ENCODE measurements around the gene SPATA16.

DNA sequence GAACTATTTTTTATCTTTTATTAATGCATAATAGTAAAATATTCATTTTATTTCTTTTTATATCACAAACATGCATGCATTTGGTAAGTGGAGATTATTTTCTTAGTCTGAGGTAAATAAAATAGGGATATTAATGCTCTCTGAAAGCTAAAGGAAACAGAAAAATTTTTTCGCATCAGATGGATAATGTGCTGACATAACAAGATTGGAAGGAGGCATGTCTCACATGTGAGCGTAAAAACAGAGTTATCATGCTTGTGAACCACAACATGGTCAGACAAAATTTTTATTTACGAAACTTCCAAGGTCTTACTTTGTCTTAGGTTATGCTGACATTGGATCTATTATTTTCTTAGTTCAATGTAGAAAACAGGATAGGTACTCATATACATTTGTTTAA lies 166.1 kb downstream of the SPATA16 start:
- TF ChIP-seq, protein P1, sequence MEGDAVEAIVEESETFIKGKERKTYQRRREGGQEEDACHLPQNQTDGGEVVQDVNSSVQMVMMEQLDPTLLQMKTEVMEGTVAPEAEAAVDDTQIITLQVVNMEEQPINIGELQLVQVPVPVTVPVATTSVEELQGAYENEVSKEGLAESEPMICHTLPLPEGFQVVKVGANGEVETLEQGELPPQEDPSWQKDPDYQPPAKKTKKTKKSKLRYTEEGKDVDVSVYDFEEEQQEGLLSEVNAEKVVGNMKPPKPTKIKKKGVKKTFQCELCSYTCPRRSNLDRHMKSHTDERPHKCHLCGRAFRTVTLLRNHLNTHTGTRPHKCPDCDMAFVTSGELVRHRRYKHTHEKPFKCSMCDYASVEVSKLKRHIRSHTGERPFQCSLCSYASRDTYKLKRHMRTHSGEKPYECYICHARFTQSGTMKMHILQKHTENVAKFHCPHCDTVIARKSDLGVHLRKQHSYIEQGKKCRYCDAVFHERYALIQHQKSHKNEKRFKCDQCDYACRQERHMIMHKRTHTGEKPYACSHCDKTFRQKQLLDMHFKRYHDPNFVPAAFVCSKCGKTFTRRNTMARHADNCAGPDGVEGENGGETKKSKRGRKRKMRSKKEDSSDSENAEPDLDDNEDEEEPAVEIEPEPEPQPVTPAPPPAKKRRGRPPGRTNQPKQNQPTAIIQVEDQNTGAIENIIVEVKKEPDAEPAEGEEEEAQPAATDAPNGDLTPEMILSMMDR (conservative IDR thresholded peaks at IDR 0.05; ENCODE audit: low read depth in 2 of 2), result no peak
- TF ChIP-seq, protein P2, sequence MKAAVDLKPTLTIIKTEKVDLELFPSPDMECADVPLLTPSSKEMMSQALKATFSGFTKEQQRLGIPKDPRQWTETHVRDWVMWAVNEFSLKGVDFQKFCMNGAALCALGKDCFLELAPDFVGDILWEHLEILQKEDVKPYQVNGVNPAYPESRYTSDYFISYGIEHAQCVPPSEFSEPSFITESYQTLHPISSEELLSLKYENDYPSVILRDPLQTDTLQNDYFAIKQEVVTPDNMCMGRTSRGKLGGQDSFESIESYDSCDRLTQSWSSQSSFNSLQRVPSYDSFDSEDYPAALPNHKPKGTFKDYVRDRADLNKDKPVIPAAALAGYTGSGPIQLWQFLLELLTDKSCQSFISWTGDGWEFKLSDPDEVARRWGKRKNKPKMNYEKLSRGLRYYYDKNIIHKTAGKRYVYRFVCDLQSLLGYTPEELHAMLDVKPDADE (IDR thresholded peaks at IDR 0.05), result no peak
- no peak for TF ChIP-seq CREB1 (CRISPR knock-in tag; IDR thresholded peaks at IDR 0.05; ENCODE audit: low read depth)
- TF ChIP-seq EZH2 (IDR thresholded peaks at IDR 0.05; ENCODE audit: low read depth, unreplicated experiment), result no peak
- no peak for TF ChIP-seq POLR2AphosphoS5 (IDR thresholded peaks at IDR 0.05; ENCODE audit: low read depth)
- TF ChIP-seq JUNB (IDR thresholded peaks at IDR 0.05; ENCODE audit: unreplicated experiment), result no peak
- TF ChIP-seq, protein P3, sequence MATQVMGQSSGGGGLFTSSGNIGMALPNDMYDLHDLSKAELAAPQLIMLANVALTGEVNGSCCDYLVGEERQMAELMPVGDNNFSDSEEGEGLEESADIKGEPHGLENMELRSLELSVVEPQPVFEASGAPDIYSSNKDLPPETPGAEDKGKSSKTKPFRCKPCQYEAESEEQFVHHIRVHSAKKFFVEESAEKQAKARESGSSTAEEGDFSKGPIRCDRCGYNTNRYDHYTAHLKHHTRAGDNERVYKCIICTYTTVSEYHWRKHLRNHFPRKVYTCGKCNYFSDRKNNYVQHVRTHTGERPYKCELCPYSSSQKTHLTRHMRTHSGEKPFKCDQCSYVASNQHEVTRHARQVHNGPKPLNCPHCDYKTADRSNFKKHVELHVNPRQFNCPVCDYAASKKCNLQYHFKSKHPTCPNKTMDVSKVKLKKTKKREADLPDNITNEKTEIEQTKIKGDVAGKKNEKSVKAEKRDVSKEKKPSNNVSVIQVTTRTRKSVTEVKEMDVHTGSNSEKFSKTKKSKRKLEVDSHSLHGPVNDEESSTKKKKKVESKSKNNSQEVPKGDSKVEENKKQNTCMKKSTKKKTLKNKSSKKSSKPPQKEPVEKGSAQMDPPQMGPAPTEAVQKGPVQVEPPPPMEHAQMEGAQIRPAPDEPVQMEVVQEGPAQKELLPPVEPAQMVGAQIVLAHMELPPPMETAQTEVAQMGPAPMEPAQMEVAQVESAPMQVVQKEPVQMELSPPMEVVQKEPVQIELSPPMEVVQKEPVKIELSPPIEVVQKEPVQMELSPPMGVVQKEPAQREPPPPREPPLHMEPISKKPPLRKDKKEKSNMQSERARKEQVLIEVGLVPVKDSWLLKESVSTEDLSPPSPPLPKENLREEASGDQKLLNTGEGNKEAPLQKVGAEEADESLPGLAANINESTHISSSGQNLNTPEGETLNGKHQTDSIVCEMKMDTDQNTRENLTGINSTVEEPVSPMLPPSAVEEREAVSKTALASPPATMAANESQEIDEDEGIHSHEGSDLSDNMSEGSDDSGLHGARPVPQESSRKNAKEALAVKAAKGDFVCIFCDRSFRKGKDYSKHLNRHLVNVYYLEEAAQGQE (IDR thresholded peaks at IDR 0.05; ENCODE audit: unreplicated experiment), result no peak
- no peak for TF ChIP-seq ZNF114 (CRISPR knock-in tag; IDR thresholded peaks at IDR 0.05)
- TF ChIP-seq, protein P4, sequence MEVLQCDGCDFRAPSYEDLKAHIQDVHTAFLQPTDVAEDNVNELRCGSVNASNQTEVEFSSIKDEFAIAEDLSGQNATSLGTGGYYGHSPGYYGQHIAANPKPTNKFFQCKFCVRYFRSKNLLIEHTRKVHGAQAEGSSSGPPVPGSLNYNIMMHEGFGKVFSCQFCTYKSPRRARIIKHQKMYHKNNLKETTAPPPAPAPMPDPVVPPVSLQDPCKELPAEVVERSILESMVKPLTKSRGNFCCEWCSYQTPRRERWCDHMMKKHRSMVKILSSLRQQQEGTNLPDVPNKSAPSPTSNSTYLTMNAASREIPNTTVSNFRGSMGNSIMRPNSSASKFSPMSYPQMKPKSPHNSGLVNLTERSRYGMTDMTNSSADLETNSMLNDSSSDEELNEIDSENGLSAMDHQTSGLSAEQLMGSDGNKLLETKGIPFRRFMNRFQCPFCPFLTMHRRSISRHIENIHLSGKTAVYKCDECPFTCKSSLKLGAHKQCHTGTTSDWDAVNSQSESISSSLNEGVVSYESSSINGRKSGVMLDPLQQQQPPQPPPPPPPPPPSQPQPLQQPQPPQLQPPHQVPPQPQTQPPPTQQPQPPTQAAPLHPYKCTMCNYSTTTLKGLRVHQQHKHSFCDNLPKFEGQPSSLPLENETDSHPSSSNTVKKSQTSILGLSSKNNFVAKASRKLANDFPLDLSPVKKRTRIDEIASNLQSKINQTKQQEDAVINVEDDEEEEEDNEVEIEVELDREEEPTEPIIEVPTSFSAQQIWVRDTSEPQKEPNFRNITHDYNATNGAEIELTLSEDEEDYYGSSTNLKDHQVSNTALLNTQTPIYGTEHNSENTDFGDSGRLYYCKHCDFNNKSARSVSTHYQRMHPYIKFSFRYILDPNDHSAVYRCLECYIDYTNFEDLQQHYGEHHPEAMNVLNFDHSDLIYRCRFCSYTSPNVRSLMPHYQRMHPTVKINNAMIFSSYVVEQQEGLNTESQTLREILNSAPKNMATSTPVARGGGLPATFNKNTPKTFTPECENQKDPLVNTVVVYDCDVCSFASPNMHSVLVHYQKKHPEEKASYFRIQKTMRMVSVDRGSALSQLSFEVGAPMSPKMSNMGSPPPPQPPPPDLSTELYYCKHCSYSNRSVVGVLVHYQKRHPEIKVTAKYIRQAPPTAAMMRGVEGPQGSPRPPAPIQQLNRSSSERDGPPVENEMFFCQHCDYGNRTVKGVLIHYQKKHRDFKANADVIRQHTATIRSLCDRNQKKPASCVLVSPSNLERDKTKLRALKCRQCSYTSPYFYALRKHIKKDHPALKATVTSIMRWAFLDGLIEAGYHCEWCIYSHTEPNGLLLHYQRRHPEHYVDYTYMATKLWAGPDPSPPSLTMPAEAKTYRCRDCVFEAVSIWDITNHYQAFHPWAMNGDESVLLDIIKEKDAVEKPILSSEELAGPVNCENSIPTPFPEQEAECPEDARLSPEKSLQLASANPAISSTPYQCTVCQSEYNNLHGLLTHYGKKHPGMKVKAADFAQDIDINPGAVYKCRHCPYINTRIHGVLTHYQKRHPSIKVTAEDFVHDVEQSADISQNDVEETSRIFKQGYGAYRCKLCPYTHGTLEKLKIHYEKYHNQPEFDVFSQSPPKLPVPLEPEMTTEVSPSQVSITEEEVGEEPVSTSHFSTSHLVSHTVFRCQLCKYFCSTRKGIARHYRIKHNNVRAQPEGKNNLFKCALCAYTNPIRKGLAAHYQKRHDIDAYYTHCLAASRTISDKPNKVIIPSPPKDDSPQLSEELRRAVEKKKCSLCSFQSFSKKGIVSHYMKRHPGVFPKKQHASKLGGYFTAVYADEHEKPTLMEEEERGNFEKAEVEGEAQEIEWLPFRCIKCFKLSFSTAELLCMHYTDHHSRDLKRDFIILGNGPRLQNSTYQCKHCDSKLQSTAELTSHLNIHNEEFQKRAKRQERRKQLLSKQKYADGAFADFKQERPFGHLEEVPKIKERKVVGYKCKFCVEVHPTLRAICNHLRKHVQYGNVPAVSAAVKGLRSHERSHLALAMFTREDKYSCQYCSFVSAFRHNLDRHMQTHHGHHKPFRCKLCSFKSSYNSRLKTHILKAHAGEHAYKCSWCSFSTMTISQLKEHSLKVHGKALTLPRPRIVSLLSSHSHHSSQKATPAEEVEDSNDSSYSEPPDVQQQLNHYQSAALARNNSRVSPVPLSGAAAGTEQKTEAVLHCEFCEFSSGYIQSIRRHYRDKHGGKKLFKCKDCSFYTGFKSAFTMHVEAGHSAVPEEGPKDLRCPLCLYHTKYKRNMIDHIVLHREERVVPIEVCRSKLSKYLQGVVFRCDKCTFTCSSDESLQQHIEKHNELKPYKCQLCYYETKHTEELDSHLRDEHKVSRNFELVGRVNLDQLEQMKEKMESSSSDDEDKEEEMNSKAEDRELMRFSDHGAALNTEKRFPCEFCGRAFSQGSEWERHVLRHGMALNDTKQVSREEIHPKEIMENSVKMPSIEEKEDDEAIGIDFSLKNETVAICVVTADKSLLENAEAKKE (CRISPR knock-in tag; IDR thresholded peaks at IDR 0.05), result no peak
- no peak for TF ChIP-seq NANOG (IDR thresholded peaks at IDR 0.05; ENCODE audit: borderline replicate concordance)
- no peak for TF ChIP-seq EZH2phosphoT487 (IDR thresholded peaks at IDR 0.05; ENCODE audit: unreplicated experiment)
- no peak for TF ChIP-seq ZNF331 (CRISPR knock-in tag; IDR thresholded peaks at IDR 0.05; ENCODE audit: low read depth)
